Measurements from ENCODE around the gene SEMA5A.

Gene SEMA5A

GRCh38 chr5:9473624-9474023 lies 72.3 kb downstream of the SEMA5A start:
- DNase-seq: no peak

GRCh38 chr5:9470410-9470809 lies 75.5 kb downstream of the SEMA5A start:
- no peak for DNase-seq

- no peak for DNase-seq
Measured at GRCh38 chr5:9468060-9468388, 77.9 kb downstream of the SEMA5A start.

GRCh38 chr5:9467199-9468059 lies 78.4 kb downstream of the SEMA5A start:
- no peak for DNase-seq

GRCh38 chr5:9466697-9467096 lies 79.2 kb downstream of the SEMA5A start:
- DNase-seq: no peak

- no peak for DNase-seq
Measured at GRCh38 chr5:9464478-9464877, 81.4 kb downstream of the SEMA5A start.

DNA sequence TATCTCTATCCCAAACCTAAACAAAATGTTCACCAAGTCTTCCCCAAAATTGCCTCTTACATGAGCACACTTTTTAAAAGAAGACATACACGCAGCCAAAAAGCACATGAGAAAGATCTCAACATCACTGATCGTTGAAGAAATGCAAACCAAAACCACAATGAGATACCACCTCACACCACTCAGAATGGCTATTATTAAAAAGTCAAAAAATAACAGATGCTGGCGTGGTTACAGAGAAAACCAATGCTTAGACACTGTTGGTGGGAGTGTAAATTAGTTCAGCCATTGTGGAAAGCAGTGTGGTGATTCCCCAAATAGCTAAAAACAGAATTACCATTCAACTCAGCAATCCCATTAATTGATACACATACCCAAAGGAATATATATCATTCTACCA lies 83.8 kb downstream of the SEMA5A start:
- no peak for DNase-seq

- DNase-seq: no peak
Measured at GRCh38 chr5:9460885-9461645, 84.8 kb downstream of the SEMA5A start.

DNA sequence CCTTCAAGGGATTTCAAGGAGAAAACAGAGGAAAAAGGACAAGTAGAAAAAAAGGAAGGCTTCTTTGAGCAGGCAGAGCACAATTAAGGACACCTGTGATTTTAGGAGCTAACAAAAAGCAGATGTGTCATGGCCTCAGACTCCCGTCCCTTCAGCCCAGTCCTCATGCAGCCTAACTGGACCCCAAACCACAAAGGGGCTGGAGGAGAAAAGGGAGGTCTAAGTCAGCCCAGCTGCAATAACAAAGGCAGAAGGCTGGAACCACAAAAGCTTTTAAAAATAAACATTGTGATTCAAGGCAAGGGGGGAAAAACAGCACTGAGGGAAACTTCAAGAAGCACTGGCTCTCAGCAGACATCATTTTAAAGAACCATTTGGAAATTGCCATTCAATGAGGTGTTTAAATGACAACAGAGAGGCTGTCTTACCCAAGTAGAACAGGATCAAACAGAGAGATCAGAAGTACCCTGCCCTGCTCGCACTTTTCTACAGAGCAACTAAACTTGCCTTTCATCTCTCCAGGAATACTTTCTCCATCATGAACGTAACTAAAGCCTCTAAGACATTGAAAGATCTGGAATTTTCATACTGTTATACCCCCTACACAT lies 89.3 kb downstream of the SEMA5A start:
- no peak for DNase-seq

GRCh38 chr5:9455826-9456434 lies 89.9 kb downstream of the SEMA5A start:
- no peak for DNase-seq

DNA sequence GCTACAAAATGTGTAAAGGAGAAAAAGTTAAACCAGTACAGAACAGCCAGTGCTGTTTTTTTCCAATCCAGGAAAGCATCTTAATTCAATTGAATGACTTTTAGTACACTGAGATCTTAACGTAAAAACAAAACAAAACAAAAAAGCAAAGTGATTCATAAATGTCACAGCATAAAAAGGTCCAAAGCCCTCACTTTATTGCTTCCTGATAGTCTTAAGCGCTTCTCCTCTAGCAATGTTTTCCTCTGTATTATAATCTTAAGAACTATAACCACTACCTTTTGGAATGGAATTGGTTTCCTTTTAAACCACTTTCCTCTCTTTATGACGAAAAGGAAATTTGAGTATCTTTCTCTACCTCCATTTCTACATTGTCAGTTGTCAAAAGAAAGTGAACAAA lies 91.4 kb downstream of the SEMA5A start:
- DNase-seq: no peak

DNA sequence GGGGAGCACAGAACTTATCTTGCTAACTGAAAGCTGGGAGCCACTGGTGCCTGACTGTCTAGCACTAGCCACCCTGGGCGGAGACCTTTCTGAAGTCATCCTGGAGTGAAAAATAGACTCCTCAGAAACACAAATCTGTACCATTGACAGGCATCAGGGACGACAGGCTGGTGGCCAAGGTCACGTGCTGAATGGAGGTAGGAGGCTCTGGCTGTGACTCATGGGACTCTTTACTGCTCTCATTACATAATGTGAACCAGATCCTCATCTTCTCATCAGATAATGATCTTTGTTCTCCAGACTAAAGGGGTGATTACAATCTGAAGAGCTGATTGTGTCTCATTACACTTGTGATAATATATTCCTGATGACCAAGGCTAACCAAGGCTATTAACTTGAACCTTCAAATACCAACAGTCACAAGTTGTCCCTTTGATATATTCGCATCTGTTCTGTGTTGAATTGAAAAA lies 91.8 kb downstream of the SEMA5A start:
- no peak for DNase-seq

DNA sequence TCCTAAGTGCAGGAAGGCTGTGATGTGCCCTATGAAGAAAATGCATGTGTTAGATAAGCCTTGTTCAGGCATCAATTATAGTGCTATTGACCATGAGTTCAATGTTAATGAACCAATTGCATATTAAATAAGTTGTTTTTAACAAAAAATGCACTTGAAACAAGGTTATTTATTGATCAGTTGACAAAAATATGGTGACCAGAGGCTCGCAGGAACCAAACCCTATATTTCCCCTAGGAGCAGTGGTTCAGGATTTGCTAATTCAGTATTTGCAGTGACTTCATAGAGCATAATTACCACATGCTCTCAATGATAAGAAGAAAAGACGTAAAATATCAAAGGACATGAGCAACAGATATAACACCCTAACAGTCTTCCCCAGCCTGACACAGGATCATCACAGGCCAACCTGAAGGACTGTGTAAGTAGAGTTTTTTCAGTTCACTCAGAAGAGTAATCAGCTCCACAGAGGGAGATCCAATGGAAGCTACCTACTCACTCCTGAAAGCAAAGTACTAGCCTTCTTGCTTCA lies 92.3 kb downstream of the SEMA5A start:
- no peak for DNase-seq

GRCh38 chr5:9452181-9452580 lies 93.7 kb downstream of the SEMA5A start:
- no peak for DNase-seq

DNA sequence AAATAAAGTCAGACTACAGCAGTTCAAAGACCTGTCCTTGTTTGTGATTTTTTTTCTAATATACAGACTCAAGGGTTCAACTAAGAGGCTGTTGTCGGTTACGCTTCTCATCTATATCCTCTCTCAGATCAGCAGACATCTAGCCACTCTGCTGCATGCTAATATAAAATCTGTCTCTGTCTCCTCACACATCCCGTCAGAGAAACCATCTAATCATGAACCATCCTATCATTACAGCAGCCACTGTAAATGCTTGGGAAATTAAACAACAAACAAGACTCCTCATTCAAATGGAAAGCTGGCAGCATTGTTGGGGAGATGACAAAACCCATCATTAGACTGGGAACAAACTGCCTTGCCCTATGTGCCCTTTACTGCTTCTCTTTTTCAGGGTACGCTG lies 94.8 kb downstream of the SEMA5A start:
- DNase-seq: no peak

- DNase-seq: no peak
Measured at GRCh38 chr5:9447691-9448090, 98.2 kb downstream of the SEMA5A start.

GRCh38 chr5:9445826-9446388 lies 100.0 kb downstream of the SEMA5A start:
- DNase-seq: no peak

- DNase-seq: no peak
Measured at GRCh38 chr5:9444346-9444745, 101.5 kb downstream of the SEMA5A start.

DNA sequence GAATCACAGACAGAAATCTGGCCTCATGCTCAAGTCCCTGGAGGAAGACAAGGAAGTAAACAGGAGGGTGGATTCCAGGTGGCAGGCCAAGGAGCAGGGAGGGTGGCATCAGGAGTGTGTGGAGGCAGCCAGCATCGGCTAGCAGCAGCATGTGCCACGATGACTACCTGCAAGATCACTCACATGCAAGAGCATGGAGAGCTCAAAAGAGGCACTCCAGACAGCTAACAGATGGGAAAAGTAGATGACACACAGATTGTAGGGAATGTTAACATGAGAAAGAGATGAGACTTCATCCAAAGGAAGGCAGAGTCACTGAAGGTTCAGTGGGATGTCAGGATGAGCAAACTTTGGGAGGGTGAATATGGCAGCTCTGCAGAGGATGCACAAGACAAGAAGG lies 104.3 kb downstream of the SEMA5A start:
- DNase-seq: no peak

DNA sequence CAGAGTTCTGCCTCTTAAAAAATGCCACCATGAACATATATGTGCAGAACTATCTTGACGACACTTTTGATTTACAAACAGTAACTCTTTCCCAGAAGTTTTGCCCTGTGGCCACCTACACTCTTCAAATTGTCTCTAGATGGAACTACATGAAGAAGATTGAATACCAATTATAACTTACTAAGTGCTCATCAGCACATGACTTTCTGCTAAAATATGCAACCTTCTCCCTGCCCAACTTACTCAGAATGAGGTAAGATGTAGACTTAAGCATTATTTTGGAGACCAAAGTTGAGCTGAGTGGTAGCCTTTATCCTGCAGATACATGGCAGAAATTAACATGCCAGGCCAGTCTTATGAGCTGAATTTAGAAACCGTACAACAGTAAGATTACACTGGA lies 105.4 kb downstream of the SEMA5A start:
- DNase-seq: no peak

DNA sequence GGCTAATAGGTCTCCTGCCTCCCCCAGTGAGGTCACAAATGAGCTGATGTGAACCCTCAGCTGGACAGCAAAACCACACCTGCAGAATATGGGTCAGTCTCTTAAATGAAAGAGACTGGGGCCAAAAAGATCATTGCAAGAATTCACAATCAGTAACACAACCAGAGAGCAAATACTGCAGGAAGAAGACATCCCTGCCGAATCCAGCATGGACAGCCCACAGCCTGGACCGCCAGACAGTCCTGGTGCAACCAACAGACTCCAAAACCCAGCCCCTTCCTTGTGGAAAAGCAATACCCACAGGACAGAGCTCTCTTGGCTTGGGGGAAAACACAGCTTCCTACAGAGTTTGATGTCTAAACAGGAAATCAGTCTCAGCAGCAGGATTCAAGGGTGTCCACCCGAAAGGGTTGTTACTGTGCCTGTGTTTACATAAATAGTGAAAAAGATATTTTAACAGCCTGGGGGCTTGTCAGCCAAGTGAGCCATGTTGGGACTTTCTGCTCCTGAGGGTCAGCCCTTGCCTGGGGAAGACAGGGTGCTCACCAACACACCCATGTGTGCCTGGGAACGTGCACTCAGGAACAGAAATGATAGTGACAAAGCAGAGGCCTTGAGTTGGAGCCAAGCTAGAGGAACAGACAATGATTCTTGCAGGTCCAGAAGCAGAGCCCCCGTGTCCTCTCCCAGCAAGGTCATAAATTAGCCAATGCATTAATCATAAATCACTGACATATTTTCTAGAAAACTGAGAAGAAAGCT lies 106.2 kb downstream of the SEMA5A start:
- no peak for DNase-seq

All from activated naive CD4-positive, alpha-beta T cell treated with anti-CD3 and anti-CD28 coated beads, Interleukin-2, amount 50 U/mL, for 16 hours (primary cell).